Gastroesophageal sphincter (tissue), 3 donors: ENCODE data around the gene TFEC.

Experiments used
- CTCF ChIP-seq, 4 experiments: fragments of 200-600 bp in 2 of 4; fragments of 450-650 bp in 2 of 4; sonication (generic) in 1 of 4; IDR thresholded peaks; one replicate each; pipeline ENCODE4 v1.5.1; 2017 to 2019; ENCODE audit warnings: antibody characterized with exemption in 4 of 4, mild to moderate bottlenecking in 2 of 4, moderate library complexity in 2 of 4
- POLR2AphosphoS5 ChIP-seq: sonication (generic); formaldehyde crosslinking; IDR thresholded peaks from one replicate; pipeline ENCODE4 v1.6.1; 2017; ENCODE audit warnings: antibody characterized with exemption

- TF ChIP-seq CTCF (IDR thresholded peaks at IDR 0.05) (no peak), POLR2AphosphoS5 (no peak)
Measured at GRCh38 chr7:116032886-116033285, 2.3 kb upstream of the TFEC start.
